NB4 (cell line): ENCODE data around the gene HLA-DOA.

Experiments
- CTCF ChIP-seq: IDR thresholded peaks from one replicate; pipeline ENCODE4 v1.5.1; 2012; ENCODE audit warnings: low read depth, low read length
- MAX ChIP-seq: IDR thresholded peaks from 2 replicates; pipeline ENCODE4 v1.6.1; 2011; ENCODE audit warnings: low read depth, low read length
- MYC ChIP-seq: IDR thresholded peaks from 2 replicates; pipeline ENCODE4 v1.6.1; 2011; ENCODE audit warnings: low read depth, low read length
- POLR2A ChIP-seq: IDR thresholded peaks from 2 replicates; pipeline ENCODE4 v1.6.1; 2011; ENCODE audit warnings: mild to moderate bottlenecking; ENCODE audit not compliant: insufficient read length; ENCODE audit errors: extremely low read depth

GRCh38 chr6:32975886-32976285, 33.5 kb downstream of the HLA-DOA start:
- TF ChIP-seq POLR2A (no peak), CTCF (no peak), MAX (no peak), MYC (no peak)
